Stimulated activated naive CD8-positive, alpha-beta T cell treated with anti-CD3 and anti-CD28 coated beads, Interleukin-15, Interleukin-2, amounts not matched to agents 100 ng/mL and 50 ng/mL, for 24 hours (primary cell): ENCODE measurements around the gene TH.

ENCODE experiments used
- H3K27ac Mint-ChIP-seq: one replicate; pipeline ENCODE4 v1.8.0; 2021; ENCODE audit warnings: mild to moderate bottlenecking, mixed read lengths
- H3K27me3 Mint-ChIP-seq: one replicate; pipeline ENCODE4 v1.8.0; 2021; ENCODE audit warnings: mixed read lengths
- H3K36me3 Mint-ChIP-seq: one replicate; pipeline ENCODE4 v1.8.0; 2021; ENCODE audit warnings: low read depth, mixed read lengths
- H3K4me1 Mint-ChIP-seq: one replicate; pipeline ENCODE4 v1.8.0; 2021; ENCODE audit warnings: low read depth, mixed read lengths
- H3K4me3 Mint-ChIP-seq: one replicate; pipeline ENCODE4 v1.8.0; 2021; ENCODE audit warnings: mild to moderate bottlenecking, mixed read lengths
- H3K9me3 Mint-ChIP-seq: one replicate; pipeline ENCODE4 v1.8.0; 2021; ENCODE audit warnings: mixed read lengths

TH gene

GRCh38 chr11:2154889-2155288 lies 16.7 kb downstream of the TH start:
- Mint-ChIP-seq H3K27ac (no peak overlapping the region), H3K27me3 (peaks cover 12% of the 10 kb centered on the region), H3K4me1 (no peaks in the 10 kb centered on the region), H3K36me3 (no peaks in the 10 kb centered on the region), H3K9me3 (no peaks in the 10 kb centered on the region), H3K4me3 (no peak overlapping the region)

- no peak overlapping the region for H3K4me3 Mint-ChIP-seq
- no peaks in the 10 kb centered on the region for H3K4me1 Mint-ChIP-seq
- H3K9me3 Mint-ChIP-seq: no peaks in the 10 kb centered on the region
- H3K36me3 Mint-ChIP-seq: no peaks in the 10 kb centered on the region
- H3K27ac Mint-ChIP-seq: no peak overlapping the region
- H3K27me3 Mint-ChIP-seq: peaks cover 17% of the 10 kb centered on the region
These were observed 17.4 kb downstream of the TH start for GRCh38 chr11:2154195-2154585.

GRCh38 chr11:2153581-2154194 lies 17.9 kb downstream of the TH start:
- H3K4me3 Mint-ChIP-seq: no peak overlapping the region

GRCh38 chr11:2151500-2152257 lies 19.9 kb downstream of the TH start:
- Mint-ChIP-seq H3K4me1 (no peaks in the 10 kb centered on the region), H3K36me3 (no peaks in the 10 kb centered on the region), H3K4me3 (no peak overlapping the region), H3K9me3 (no peaks in the 10 kb centered on the region), H3K27ac (no peak overlapping the region), H3K27me3 (peaks cover 35% of the 10 kb centered on the region)

More at GRCh38 chr11:2153581-2154194, 17.9 kb downstream of the TH start:
- Mint-ChIP-seq H3K36me3 (no peaks in the 10 kb centered on the region), H3K27me3 (peaks cover 22% of the 10 kb centered on the region), H3K27ac (no peak overlapping the region), H3K4me1 (no peaks in the 10 kb centered on the region), H3K9me3 (no peaks in the 10 kb centered on the region)

GRCh38 chr11:2149864-2150847 lies 21.5 kb downstream of the TH start:
- Mint-ChIP-seq H3K9me3 (no peaks in the 10 kb centered on the region), H3K4me1 (no peaks in the 10 kb centered on the region), H3K36me3 (no peaks in the 10 kb centered on the region), H3K27me3 (peaks cover 50% of the 10 kb centered on the region), H3K27ac (no peak overlapping the region), H3K4me3 (no peak overlapping the region)

- H3K36me3 Mint-ChIP-seq: no peaks in the 10 kb centered on the region
- H3K27ac Mint-ChIP-seq: no peak overlapping the region
- no peaks in the 10 kb centered on the region for H3K9me3 Mint-ChIP-seq
- H3K27me3 Mint-ChIP-seq: peaks cover 57% of the 10 kb centered on the region
- H3K4me3 Mint-ChIP-seq: no peak overlapping the region
- H3K4me1 Mint-ChIP-seq: peaks cover 5% of the 10 kb centered on the region
These were observed 22.2 kb downstream of the TH start for GRCh38 chr11:2149460-2149859.

- Mint-ChIP-seq H3K27me3 (peaks cover 63% of the 10 kb centered on the region), H3K36me3 (no peaks in the 10 kb centered on the region)
These were observed 23.0 kb downstream of the TH start for GRCh38 chr11:2148595-2148994.

GRCh38 chr11:2147391-2147790 lies 24.2 kb downstream of the TH start:
- H3K27ac Mint-ChIP-seq: no peak overlapping the region
- H3K9me3 Mint-ChIP-seq: no peaks in the 10 kb centered on the region
- no peak overlapping the region for H3K4me3 Mint-ChIP-seq
- H3K27me3 Mint-ChIP-seq: peaks cover 72% of the 10 kb centered on the region
- peaks cover 20% of the 10 kb centered on the region for H3K4me1 Mint-ChIP-seq
- no peaks in the 10 kb centered on the region for H3K36me3 Mint-ChIP-seq

More at GRCh38 chr11:2148595-2148994, 23.0 kb downstream of the TH start:
- H3K4me3 Mint-ChIP-seq: no peak overlapping the region
- no peaks in the 10 kb centered on the region for H3K9me3 Mint-ChIP-seq
- H3K4me1 Mint-ChIP-seq: peaks cover 8% of the 10 kb centered on the region
- H3K27ac Mint-ChIP-seq: no peak overlapping the region

- Mint-ChIP-seq H3K4me1 (peaks cover 33% of the 10 kb centered on the region), H3K36me3 (no peaks in the 10 kb centered on the region), H3K27me3 (peaks cover 84% of the 10 kb centered on the region), H3K4me3 (no peak overlapping the region), H3K27ac (no peak overlapping the region), H3K9me3 (no peaks in the 10 kb centered on the region)
These were observed 25.6 kb downstream of the TH start for GRCh38 chr11:2146051-2146450.

GRCh38 chr11:2144544-2145248 lies 26.9 kb downstream of the TH start:
- H3K27ac Mint-ChIP-seq: no peak overlapping the region
- peaks cover 75% of the 10 kb centered on the region for H3K27me3 Mint-ChIP-seq
- no peak overlapping the region for H3K4me3 Mint-ChIP-seq
- H3K9me3 Mint-ChIP-seq: no peaks in the 10 kb centered on the region
- H3K36me3 Mint-ChIP-seq: no peaks in the 10 kb centered on the region
- H3K4me1 Mint-ChIP-seq: peaks cover 34% of the 10 kb centered on the region

GRCh38 chr11:2143799-2144543 lies 27.6 kb downstream of the TH start:
- Mint-ChIP-seq H3K36me3 (no peaks in the 10 kb centered on the region), H3K4me1 (peaks cover 34% of the 10 kb centered on the region), H3K4me3 (peak overlapping the region; percentile 53), H3K9me3 (no peaks in the 10 kb centered on the region), H3K27ac (no peak overlapping the region), H3K27me3 (peaks cover 69% of the 10 kb centered on the region)

GRCh38 chr11:2143477-2143798 lies 28.2 kb downstream of the TH start:
- H3K4me3 Mint-ChIP-seq: peak overlapping the region; percentile 53

GRCh38 chr11:2142762-2143202 lies 28.8 kb downstream of the TH start:
- Mint-ChIP-seq H3K27me3 (peaks cover 63% of the 10 kb centered on the region), H3K36me3 (no peaks in the 10 kb centered on the region), H3K4me3 (peak overlapping the region; percentile 60), H3K9me3 (no peaks in the 10 kb centered on the region), H3K27ac (peak overlapping the region; percentile 68), H3K4me1 (peaks cover 34% of the 10 kb centered on the region)

More at GRCh38 chr11:2143477-2143798, 28.2 kb downstream of the TH start:
- Mint-ChIP-seq H3K27ac (no peak overlapping the region), H3K4me1 (peaks cover 34% of the 10 kb centered on the region), H3K9me3 (no peaks in the 10 kb centered on the region), H3K36me3 (no peaks in the 10 kb centered on the region), H3K27me3 (peaks cover 66% of the 10 kb centered on the region)

GRCh38 chr11:2142300-2142759 lies 29.3 kb downstream of the TH start:
- Mint-ChIP-seq H3K27me3 (peaks cover 66% of the 10 kb centered on the region), H3K4me1 (peaks cover 34% of the 10 kb centered on the region), H3K36me3 (no peaks in the 10 kb centered on the region), H3K9me3 (no peaks in the 10 kb centered on the region), H3K27ac (peak overlapping the region; percentile 68), H3K4me3 (peak overlapping the region; percentile 4)
